Measurements from ENCODE around the gene JADE2. TPM values are rescaled to one million over a fixed set of nuclear protein-coding genes. Genes with fewer than 3 reads are reported as not detected.
"Not testable (repeated sequence)": the region's sequence is repeated elsewhere in the genome, so short reads cannot be mapped to it uniquely, and the experiment has no call there.

The JADE2 gene
- total RNA-seq, 1 donor from 2014 or later: 21.6 TPM

- no peak for DNase-seq (ENCODE audit: low read depth)
- H3K4me3 ChIP-seq (ENCODE audit: low read depth, low read length): no peak overlapping the region
- no peak for TF ChIP-seq CTCF (conservative IDR thresholded peaks at IDR 0.05; ENCODE audit: low read depth, low read length)
These were observed 29.1 kb downstream of the JADE2 start for GRCh38 chr5:134554319-134555222.

GRCh38 chr5:134555223-134555889 lies 29.9 kb downstream of the JADE2 start:
- no peak for DNase-seq (ENCODE audit: low read depth)
- no peak overlapping the region for H3K4me3 ChIP-seq (ENCODE audit: low read depth, low read length)
- TF ChIP-seq CTCF (conservative IDR thresholded peaks at IDR 0.05; ENCODE audit: low read depth, low read length): no peak

GRCh38 chr5:134555890-134556311 lies 30.4 kb downstream of the JADE2 start:
- H3K4me3 ChIP-seq (ENCODE audit: low read depth, low read length): no peak overlapping the region
- no peak for TF ChIP-seq CTCF (conservative IDR thresholded peaks at IDR 0.05; ENCODE audit: low read depth, low read length)
- no peak for DNase-seq (ENCODE audit: low read depth)

- DNase-seq (ENCODE audit: low read depth); H3K4me3 ChIP-seq (ENCODE audit: low read depth, low read length): not testable (repeated sequence)
These were observed 31.1 kb downstream of the JADE2 start for GRCh38 chr5:134556588-134556987.

GRCh38 chr5:134556994-134557393 lies 31.5 kb downstream of the JADE2 start:
- no peak for DNase-seq (ENCODE audit: low read depth)
- no peak for TF ChIP-seq CTCF (conservative IDR thresholded peaks at IDR 0.05; ENCODE audit: low read depth, low read length)
- no peak overlapping the region for H3K4me3 ChIP-seq (ENCODE audit: low read depth, low read length)

GRCh38 chr5:134559672-134560071 lies 34.2 kb downstream of the JADE2 start:
- no peak overlapping the region for H3K4me3 ChIP-seq (ENCODE audit: low read depth, low read length)
- no peak for TF ChIP-seq CTCF (conservative IDR thresholded peaks at IDR 0.05; ENCODE audit: low read depth, low read length)
- DNase-seq (ENCODE audit: low read depth): no peak

- DNase-seq (ENCODE audit: low read depth): no peak
- no peak for TF ChIP-seq CTCF (conservative IDR thresholded peaks at IDR 0.05; ENCODE audit: low read depth, low read length)
- H3K4me3 ChIP-seq (ENCODE audit: low read depth, low read length): no peak overlapping the region
These were observed 35.2 kb downstream of the JADE2 start for GRCh38 chr5:134560698-134561097.
